Stimulated activated CD8-positive, alpha-beta memory T cell treated with anti-CD3 and anti-CD28 coated beads, Interleukin-15, amount 100 ng/mL, for 4 hours (primary cell): ENCODE results near the gene SUMO2.
"Not testable (repeated sequence)": the region's sequence is repeated elsewhere in the genome, so short reads cannot be mapped to it uniquely, and the experiment has no call there.

Experiments used
- DNase-seq, 2 donors: peaks; one replicate each; pipeline ENCODE4 v3.0.0-alpha.2; 2020; ENCODE audit warnings: low read depth in 2 of 2

Gene SUMO2

GRCh38 chr17:75182569-75183436 lies at the start of gene SUMO2:
TSS of gene SUMO2 (minus strand) at chr17:75182959. CDS start at chr17:75182834, 125 bp downstream.
- DNase-seq: peak; percentile 88 to 92

- no peak for DNase-seq
Observed at GRCh38 chr17:75231741-75232464, 49.1 kb upstream of the SUMO2 start.

DNA sequence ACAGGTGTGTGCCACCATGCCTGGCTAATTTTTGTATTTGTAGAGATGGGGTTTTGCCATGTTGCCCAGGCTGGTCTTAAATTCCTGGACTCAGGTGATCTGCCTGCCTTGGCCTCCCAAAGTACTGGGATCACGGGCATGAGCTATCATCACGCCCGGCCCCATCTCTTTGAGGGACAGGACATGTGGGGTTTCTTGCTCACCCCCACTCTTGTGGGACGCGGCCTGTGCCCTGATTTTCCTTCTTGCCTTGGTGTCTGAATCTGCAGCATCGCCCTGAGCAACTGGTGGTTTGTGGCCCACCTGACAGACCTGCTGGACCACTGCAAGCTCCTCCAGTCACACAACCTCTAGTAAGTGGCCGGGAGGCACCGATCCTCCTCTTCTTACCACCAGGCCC lies 48.3 kb upstream of the SUMO2 start:
- no peak for DNase-seq

DNA sequence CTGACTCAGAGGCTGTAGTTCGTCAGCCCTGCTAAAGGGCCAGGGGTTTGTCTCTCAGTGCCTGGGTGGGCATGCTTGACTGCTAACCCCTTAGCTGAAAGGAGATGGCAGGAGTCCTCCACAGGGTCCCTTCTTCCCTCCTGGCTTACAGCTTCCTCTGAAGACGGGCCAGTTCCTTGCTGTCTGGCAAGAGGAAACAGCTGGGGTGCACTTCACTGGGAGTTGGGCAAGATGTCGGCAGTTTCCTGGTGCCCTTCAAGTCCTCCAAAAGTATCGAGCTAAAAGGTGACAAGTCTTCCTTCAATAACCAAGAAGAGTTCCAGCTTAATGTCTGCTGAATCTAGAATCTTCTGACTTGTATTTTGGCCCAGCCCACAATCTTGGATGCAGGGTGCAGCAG lies 46.1 kb upstream of the SUMO2 start:
- DNase-seq: no peak

DNA sequence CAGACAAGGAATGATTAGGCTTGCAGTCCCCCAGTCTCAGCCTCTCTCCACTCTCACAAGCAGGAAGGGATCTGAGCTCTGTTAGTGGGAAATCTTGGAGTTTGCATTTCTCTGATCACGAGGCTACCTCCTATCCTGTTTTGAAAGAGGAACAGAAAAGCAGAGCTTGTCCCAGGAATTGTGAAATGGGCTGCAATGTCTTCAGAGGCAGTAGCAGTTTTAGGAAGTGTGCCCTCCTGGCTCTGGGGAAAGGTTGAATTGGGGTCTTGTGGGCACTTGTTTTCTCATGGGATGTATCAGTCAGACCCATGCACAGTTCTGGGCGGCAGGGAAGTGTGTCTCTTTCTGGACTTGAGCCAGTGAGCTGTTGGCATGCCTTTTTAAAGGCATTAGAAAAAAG lies 45.5 kb upstream of the SUMO2 start:
- DNase-seq: no peak

DNA sequence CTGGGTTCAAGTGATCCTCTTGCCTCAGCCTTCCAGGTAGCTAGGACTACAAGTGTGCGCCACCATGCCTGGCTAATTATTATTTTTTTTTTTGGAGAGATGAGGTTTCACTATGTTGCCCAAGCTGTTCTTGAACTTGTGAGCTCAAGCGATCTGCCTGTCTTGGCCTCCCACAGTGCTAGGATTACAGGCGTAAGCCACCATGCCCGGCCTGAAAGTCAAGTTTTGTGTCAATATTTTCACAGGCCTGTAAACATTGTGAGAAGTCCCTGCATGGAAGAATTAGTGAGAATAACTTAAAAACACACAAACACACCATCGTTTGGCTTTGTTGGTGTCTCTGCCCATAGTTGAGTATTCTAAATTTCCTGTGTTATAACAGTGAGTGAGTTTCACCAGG lies 45.0 kb upstream of the SUMO2 start:
- DNase-seq: no peak

DNA sequence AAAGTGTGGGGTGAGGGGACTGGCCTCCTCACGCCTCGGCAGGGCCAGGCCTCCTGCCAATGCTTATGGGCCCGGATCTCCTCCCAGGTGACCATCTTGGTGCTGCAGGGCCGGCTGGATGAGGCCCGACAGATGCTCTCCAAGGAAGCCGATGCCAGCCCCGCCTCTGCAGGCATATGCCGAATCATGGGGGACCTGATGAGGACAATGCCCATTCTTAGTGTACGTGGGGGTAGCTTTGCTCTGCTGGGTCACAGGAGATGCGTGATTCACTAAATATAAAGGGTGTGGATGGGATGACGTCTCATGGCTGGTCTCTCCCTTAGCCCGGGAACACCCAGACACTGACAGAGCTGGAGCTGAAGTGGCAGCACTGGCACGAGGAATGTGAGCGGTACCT lies 42.3 kb upstream of the SUMO2 start:
- no peak for DNase-seq

DNA sequence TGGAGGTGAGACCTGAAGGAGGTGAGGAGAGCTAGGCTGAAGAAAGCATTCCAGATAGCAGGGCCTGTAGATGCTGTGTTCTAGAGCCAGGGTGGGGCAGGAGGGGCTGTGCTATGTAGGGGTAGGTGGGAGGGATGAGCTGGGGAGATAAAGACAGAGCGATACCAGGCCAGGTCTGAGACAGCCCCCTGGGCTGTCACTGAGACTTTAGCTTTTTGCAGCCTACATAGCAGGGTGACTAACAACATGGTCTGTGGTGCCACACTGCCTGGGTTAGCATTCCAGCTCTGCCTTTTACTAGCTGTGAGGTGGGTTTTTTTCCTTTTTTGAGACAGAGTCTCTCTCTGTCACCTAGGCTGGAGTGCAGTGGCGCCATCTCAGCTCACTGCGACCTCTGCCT lies 37.1 kb upstream of the SUMO2 start:
- DNase-seq: no peak

- DNase-seq: no peak
Observed at GRCh38 chr17:75218131-75218530, 35.4 kb upstream of the SUMO2 start.

DNA sequence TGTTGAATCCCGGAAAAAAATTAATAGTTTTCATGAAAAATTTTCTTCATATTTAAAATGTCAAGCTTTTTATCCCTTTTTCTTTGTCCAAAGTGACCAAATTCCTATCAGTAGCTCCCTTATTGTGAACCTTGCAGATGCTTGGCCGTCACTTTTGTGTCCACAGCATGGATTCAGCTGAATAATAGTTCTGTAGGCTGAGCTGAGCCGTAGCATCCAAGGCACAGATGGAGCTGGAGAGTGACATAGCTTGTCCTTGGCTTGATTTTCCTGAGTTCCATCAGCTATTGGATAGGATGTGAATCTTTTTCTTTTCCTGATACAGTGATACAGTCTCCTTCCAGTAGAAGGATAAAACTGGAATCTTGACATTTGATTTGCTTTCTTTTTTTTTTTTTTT lies 26.3 kb upstream of the SUMO2 start:
- DNase-seq: no peak

GRCh38 chr17:75208161-75208560 lies 25.4 kb upstream of the SUMO2 start:
- no peak for DNase-seq

- no peak for DNase-seq
Observed at GRCh38 chr17:75207760-75208159, 25.0 kb upstream of the SUMO2 start.

DNA sequence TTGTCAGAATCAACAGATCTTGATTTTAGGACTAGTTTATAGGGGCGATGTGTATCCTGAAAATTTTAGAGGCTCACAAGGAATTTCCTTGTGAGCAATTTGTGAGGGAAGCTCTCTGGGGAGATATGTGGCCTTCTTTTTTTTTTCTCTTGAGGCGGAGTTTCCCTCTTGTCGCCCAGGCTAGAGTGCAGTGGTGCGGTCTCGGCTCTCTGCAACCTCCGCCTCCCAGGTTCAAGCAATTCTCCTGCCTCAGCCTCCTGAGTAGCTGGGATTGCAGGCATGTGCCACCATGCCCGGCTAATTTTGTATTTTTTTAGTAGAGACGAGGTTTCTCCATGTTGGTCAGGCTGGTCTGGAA lies 24.3 kb upstream of the SUMO2 start:
- not testable (repeated sequence) for DNase-seq

DNA sequence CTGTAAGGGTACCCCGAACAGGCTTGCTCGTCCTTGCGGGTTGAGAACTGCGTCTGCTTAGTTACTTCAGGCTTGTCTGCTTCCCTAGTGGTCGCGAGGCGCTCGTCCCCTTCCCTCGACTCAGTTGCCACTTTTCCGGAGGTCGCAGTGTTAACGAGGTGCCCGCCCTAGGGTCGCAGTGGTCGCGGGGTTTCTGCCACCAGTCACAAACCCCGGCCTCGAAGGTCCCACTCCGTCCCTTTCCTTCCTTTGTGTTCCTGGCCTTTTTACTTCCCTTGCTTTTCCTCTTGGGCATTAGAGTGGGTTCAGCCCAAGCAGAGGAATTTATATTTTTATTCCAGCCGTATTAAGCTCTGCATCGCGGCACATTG lies 23.0 kb upstream of the SUMO2 start:
- DNase-seq: no peak

DNA sequence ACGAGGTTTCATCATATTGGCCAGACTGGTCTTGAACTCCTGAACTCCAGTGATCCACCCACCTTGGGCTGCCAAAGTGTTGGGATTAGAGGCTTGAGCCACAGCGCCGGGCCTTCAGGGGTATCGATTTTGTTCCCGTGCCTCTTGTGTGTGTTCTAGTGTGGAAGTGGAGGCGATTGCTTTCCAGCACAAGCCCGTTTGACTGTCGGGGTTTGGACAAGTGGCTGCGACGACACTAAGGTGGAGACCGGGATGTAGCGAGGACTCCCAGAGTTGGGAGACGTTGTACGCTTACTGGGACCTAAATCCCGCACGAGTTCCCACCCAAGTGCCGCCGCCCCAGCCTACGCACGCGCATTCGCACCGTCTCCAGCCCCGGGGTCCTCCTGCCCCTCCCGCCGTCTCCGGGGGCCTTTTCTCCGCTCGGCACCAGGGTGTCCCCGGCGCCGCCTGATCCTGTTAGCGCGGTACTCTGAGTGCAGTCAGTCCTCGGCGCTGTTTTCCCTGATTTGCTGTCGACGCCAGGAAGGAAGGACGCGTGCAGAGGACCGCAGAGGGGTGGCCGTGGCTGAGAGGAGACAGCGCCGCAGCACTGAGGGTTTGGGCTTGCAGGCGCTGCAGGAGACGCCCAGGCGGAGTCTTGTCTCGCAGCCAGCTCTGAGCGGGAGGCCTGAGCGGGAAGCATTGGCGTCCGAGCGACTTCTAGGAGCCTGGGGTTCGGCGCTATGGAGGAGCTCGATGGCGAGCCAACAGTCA lies 22.5 kb upstream of the SUMO2 start, which contains the start of gene NUP85:
NUP85 (plus strand) TSS at position 643 of the 756 bp plus-strand sequence; CDS start at position 726, 83 bp downstream.
- peak; percentile 85 to 87 for DNase-seq

DNA sequence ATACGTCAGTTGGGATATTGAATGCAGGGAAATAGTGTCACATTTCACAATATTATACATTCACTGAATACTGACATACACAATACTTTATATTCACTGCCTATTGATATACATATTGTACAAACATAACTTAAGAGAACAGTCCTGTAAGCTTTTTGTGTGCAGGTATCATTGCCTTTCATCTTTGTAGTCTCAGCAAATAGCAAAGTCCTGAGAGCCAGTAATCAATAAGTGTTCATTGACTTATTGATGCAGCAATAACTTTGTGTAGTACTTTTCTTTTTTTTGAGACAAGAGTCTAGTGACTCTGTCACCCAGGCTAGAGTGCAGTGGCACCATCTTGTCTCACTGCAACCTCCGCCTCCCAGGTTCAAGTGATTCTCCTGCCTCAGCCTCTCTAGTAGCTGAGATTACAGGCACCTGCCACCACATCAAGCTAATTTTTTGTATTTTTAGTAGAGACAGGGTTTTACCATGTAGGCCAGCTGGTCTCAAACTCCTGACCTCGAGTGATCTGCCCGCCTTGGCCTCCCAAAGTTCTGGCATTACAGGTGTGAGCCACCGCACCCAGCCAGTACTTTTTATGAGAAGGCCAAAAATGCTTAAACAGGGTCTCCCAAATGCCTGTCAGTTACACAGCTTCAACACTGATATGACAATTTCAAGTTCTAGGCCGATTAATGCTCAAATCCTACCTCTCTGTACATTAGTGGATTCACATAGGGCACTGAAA lies 17.3 kb upstream of the SUMO2 start:
- DNase-seq: no peak

DNA sequence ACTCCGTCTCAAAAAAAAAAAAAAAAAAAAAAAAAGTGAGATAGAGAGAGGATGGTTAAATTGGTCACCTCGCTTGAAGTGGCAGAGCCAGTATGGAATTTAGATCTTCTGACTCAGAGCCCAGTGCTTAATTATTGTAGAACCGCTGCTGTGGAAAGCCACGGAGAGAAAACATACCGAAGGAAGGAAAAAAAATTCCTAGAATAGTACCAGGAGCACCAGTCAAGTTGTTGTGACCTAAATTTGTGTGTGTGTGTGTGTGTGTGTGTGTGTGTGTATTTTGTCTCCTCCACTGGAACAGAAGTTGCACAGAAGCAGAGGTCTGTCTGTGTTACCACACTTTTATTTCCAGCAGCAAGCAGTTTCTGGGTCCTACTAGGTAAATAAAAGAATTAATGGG lies 12.1 kb upstream of the SUMO2 start:
- no peak for DNase-seq

- DNase-seq: no peak
Observed at GRCh38 chr17:75191584-75191983, 8.8 kb upstream of the SUMO2 start.

- no peak for DNase-seq
Observed at GRCh38 chr17:75188614-75189013, 5.9 kb upstream of the SUMO2 start.

DNA sequence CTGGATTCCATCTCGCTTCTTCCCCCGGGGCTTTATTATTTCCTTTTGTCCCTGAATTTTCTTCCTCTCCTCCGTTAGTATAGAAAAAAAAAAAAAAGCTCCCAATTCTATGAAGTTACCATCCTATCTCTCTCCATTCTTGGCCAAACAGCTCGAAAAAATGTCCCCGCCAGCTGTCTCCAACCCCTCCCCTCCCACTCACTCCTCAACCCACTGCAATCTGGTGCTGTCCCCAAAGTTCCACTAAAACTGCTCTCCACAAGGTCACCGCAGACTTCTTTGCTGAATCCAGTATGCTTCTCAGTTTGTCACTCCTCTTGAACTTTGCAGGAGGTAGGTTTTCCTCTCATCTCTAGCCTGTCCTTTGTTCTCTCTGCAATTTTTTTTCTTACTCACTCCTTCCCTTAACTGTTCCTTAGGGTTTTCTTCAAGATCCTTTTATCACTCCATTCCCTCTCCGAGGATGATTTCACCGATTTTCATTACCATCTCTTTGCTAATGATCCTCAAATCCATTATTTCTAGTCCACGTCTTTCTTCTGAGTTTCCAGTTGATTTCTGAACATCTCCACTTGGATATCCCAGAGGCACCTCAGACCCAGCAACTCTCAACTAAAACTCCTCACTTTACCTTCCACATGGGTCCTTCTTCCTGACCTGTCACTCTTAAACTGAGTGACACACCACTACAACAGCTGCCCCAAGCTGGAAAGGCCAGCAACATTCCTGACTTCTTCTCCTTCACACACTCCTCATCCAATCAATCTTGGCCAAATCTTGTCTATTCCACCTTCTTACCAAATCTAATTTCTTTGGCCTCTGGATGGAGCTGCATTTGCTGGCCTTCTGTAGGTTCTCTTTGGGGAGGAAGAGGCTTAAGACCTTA lies 1.5 kb upstream of the SUMO2 start:
- no peak for DNase-seq

- DNase-seq: no peak
Observed at GRCh38 chr17:75182319-75182568, 515 bp downstream of the SUMO2 start.
